Liver (tissue), 9 donors: ENCODE data around the gene GAS2L1. TPM values are rescaled to one million over a fixed set of nuclear protein-coding genes. Genes with fewer than 3 reads are reported as not detected.

Experiments used
- DNase-seq: peaks from one replicate; pipeline ENCODE4 v3.0.0-alpha.2; 2017; ENCODE audit warnings: low spot score
- H3K27ac ChIP-seq, 2 donors: one replicate each; pipeline ENCODE4 v1.7.0; 2013; ENCODE audit warnings: inconsistent platforms in 2 of 2, low read length in 2 of 2, control low read depth in 1 of 2, low read depth in 1 of 2, mild to moderate bottlenecking in 1 of 2
- H3K27me3 ChIP-seq, 4 donors: one replicate each; pipeline versions ENCODE4 v1.6.1 to v1.7.0; 2013; ENCODE audit warnings: low read length in 3 of 4, inconsistent platforms in 1 of 4, mild to moderate bottlenecking in 1 of 4, moderate library complexity in 1 of 4; ENCODE audit not compliant: control insufficient read depth in 4 of 4, insufficient read depth in 4 of 4
- H3K36me3 ChIP-seq, 4 donors: one replicate each; pipeline versions ENCODE4 v1.6.1 to v1.7.0; 2013; ENCODE audit warnings: low read length in 3 of 4, mild to moderate bottlenecking in 3 of 4, low read depth in 1 of 4, moderate library complexity in 1 of 4; ENCODE audit not compliant: control insufficient read depth in 4 of 4, insufficient read depth in 3 of 4
- H3K4me1 ChIP-seq, 4 donors: one replicate each; pipeline versions ENCODE4 v1.6.1 to v1.7.0; 2013; ENCODE audit warnings: low read length in 3 of 4, mild to moderate bottlenecking in 3 of 4, moderate library complexity in 1 of 4; ENCODE audit not compliant: control insufficient read depth in 4 of 4, insufficient read depth in 4 of 4
- H3K4me3 ChIP-seq, 3 donors: one replicate each; pipeline versions ENCODE4 v1.6.1 to v1.7.0; 2013; ENCODE audit warnings: low read length in 3 of 3, control low read depth in 1 of 3, low read depth in 1 of 3, mild to moderate bottlenecking in 1 of 3
- H3K9ac ChIP-seq, 2 donors: one replicate each; pipeline ENCODE4 v1.7.0; 2013; ENCODE audit warnings: low read length in 2 of 2, mild to moderate bottlenecking in 2 of 2, moderate library complexity in 2 of 2, control low read depth in 1 of 2, low read depth in 1 of 2
- H3K9me3 ChIP-seq, 4 donors: one replicate each; pipeline versions ENCODE4 v1.6.1 to v1.7.0; 2013; ENCODE audit warnings: low read length in 3 of 4; ENCODE audit not compliant: control insufficient read depth in 4 of 4
- ATF3 ChIP-seq: IDR thresholded peaks from 2 replicates; pipeline ENCODE4 v1.6.1; 2016; ENCODE audit warnings: antibody characterized with exemption
- EGR1 ChIP-seq, 2 donors: IDR thresholded peaks; 2 replicates each; pipeline ENCODE4 v1.6.1; 2016 to 2018; ENCODE audit warnings: antibody characterized with exemption in 2 of 2, low read depth in 2 of 2
- FOXA1 ChIP-seq: IDR thresholded peaks from 2 replicates; pipeline ENCODE4 v1.6.1; 2016; ENCODE audit warnings: antibody characterized with exemption
- FOXA2 ChIP-seq: IDR thresholded peaks from 2 replicates; pipeline ENCODE4 v1.6.1; 2016; ENCODE audit warnings: antibody characterized with exemption
- GABPA ChIP-seq, 2 donors: IDR thresholded peaks in 1 of 2; conservative IDR thresholded peaks in 1 of 2; 2 replicates each; pipeline ENCODE4 v1.6.1; 2016; ENCODE audit warnings: antibody characterized with exemption in 2 of 2, mild to moderate bottlenecking in 1 of 2, moderate library complexity in 1 of 2
- HNF4A ChIP-seq, 2 donors: conservative IDR thresholded peaks; 2 replicates each; pipeline ENCODE4 v1.6.1; 2016; ENCODE audit warnings: antibody characterized with exemption in 2 of 2, mild to moderate bottlenecking in 2 of 2
- HNF4G ChIP-seq: IDR thresholded peaks from 2 replicates; pipeline ENCODE4 v1.6.1; 2016; ENCODE audit warnings: antibody characterized with exemption
- JUND ChIP-seq, 2 donors: IDR thresholded peaks; 2 replicates each; pipeline ENCODE4 v1.6.1; 2016; ENCODE audit warnings: antibody characterized with exemption in 2 of 2
- MAX ChIP-seq: IDR thresholded peaks from 2 replicates; pipeline ENCODE4 v1.6.1; 2016; ENCODE audit warnings: antibody characterized with exemption
- NR2F2 ChIP-seq: IDR thresholded peaks from 2 replicates; pipeline ENCODE4 v1.6.1; 2016; ENCODE audit warnings: antibody characterized with exemption
- RXRA ChIP-seq, 2 donors: IDR thresholded peaks; 2 replicates each; pipeline ENCODE4 v1.6.1; 2017 to 2018; ENCODE audit warnings: antibody characterized with exemption in 2 of 2, mild to moderate bottlenecking in 1 of 2
- SP1 ChIP-seq: IDR thresholded peaks from 2 replicates; pipeline ENCODE4 v1.6.1; 2018; ENCODE audit warnings: antibody characterized with exemption, mild to moderate bottlenecking
- TAF1 ChIP-seq: conservative IDR thresholded peaks from 2 replicates; pipeline ENCODE4 v1.6.1; 2016; ENCODE audit warnings: antibody characterized with exemption, mild to moderate bottlenecking
- YY1 ChIP-seq: IDR thresholded peaks from 2 replicates; pipeline ENCODE4 v1.6.1; 2016; ENCODE audit warnings: antibody characterized with exemption, mild to moderate bottlenecking
- WGBS: extraction: QIAGEN DNeasy Blood & Tissue Kit; methylation state at CpG from one replicate; pipeline ENCODE4 v1.1.7; 2013; 5-methylcytosine and 5-hydroxymethylcytosine counted together
- polyA plus RNA-seq, 2 donors: library from polyadenylated mRNA; stranded (reverse) in 1 of 2; unstranded in 1 of 2; fragments of 200-250 nt in 1 of 2; fragments of >200 nt in 1 of 2; fragmentation: Nextera tagmentation in 1 of 2; extraction: Ambion mirVana in 1 of 2; gene quantifications; one replicate each; pipeline versions ENCODE4 v1.2.1 to v1.2.3, GENCODE V29; 2013 to 2015
- total RNA-seq, 2 donors: library from RNA; depleted of rRNA; stranded (reverse); fragments of >200 nt; gene quantifications; one replicate each; pipeline ENCODE4 v1.2.3, GENCODE V29; 2014
- TF ChIP-seq, protein P1 (sequence below): fragments of 150-350 bp; IDR thresholded peaks from 2 replicates; pipeline ENCODE4 v1.5.1; 2017; ENCODE audit warnings: improper control_type of control experiment, low read depth, low read length; ENCODE audit not compliant: missing input control
- TF ChIP-seq, protein P2 (sequence below): IDR thresholded peaks from 2 replicates; pipeline ENCODE4 v1.6.1; 2016; ENCODE audit warnings: antibody characterized with exemption
- TF ChIP-seq, protein P3 (sequence below): IDR thresholded peaks from 2 replicates; pipeline ENCODE4 v1.6.1; 2016; ENCODE audit warnings: antibody characterized with exemption, mild to moderate bottlenecking
- donor health status: healthy.
- donor health status: healthy.
- donor health status: healthy.
- donor health status: healthy.
- donor health status: healthy.

Gene GAS2L1
- total and polyA plus RNA-seq, 4 donors: 4.0 to 11.4 (median 8.9) TPM

GRCh38 chr22:29263791-29264276 lies 42.6 kb upstream of the GAS2L1 start:
- no peaks in the 10 kb centered on the region for H3K9me3 ChIP-seq
- WGBS: 87% methylated on average over 14 of the region's 14 CpGs
- H3K36me3 ChIP-seq: peaks cover 0 to 15% (median 3%) of the 10 kb centered on the region in 4 donors
- no peak overlapping the region for H3K9ac ChIP-seq
- no peak overlapping the region for H3K4me3 ChIP-seq
- no peak for TF ChIP-seq FOXA1
- TF ChIP-seq NR2F2: no peak
- no peak for TF ChIP-seq HNF4G
- no peak for TF ChIP-seq HNF4A (conservative IDR thresholded peaks at IDR 0.05)
- TF ChIP-seq ATF3: no peak
- no peak for TF ChIP-seq TAF1
- TF ChIP-seq GABPA (IDR thresholded peaks at IDR 0.05 in 1 of 2, conservative IDR thresholded peaks at IDR 0.05 in 1 of 2): no peak
- TF ChIP-seq YY1: no peak
- TF ChIP-seq FOXA2: no peak
- DNase-seq: no peak
- H3K27me3 ChIP-seq: no peaks in the 10 kb centered on the region
- H3K4me1 ChIP-seq: peaks cover 3 to 15% (median 8%) of the 10 kb centered on the region in 4 donors
- H3K27ac ChIP-seq: no peak overlapping the region

GRCh38 chr22:29265305-29265704 lies 41.1 kb upstream of the GAS2L1 start:
- Histone ChIP-seq H3K27me3 (no peaks in the 10 kb centered on the region), H3K4me1 (peaks cover 3 to 27% (median 19%) of the 10 kb centered on the region in 4 donors), H3K27ac (no peak overlapping the region), H3K9ac (no peak overlapping the region), H3K9me3 (no peaks in the 10 kb centered on the region), H3K4me3 (no peak overlapping the region), H3K36me3 (peaks cover 0 to 10% (median 1%) of the 10 kb centered on the region in 4 donors)
- DNase-seq: no peak
- TF ChIP-seq MAX: no peak
- TF ChIP-seq HNF4A (conservative IDR thresholded peaks at IDR 0.05): no peak
- 96% methylated on average over 7 of the region's 7 CpGs for WGBS

DNA sequence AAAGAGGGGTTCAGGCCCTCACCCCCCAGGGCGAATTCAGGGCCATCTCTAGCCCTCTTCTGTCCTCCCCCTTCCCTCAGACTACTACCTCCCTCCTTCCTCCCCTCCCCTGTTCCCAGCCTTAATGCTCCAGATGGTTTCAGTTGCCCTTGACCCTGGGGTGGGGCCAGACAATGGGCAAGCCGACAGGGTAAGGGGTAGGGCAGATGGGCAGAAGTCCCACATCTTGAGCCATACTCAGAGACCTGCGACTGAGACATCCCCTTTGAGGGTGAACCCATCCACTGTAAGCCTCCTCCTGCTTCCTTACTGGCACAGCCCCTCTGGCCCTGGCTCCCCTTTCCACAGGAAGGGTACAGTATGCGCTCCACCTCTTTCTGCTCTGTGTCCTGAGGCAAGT lies 40.5 kb upstream of the GAS2L1 start:
- no peak overlapping the region for H3K27ac ChIP-seq
- H3K9ac ChIP-seq: no peak overlapping the region

More for the DNA sequence above, 40.5 kb upstream of the GAS2L1 start:
- peaks cover 0 to 8% (median 1%) of the 10 kb centered on the region in 4 donors for H3K36me3 ChIP-seq
- 77% methylated on average over 4 of the region's 4 CpGs for WGBS
- no peak overlapping the region for H3K4me3 ChIP-seq
- H3K9me3 ChIP-seq: no peaks in the 10 kb centered on the region
- DNase-seq: no peak
- no peaks in the 10 kb centered on the region for H3K27me3 ChIP-seq
- peaks cover 3 to 33% (median 25%) of the 10 kb centered on the region in 4 donors for H3K4me1 ChIP-seq
- TF ChIP-seq RXRA (IDR thresholded peaks at IDR 0.05) (no peak), SP1 (no peak), MAX (no peak), FOXA1 (no peak), GABPA (IDR thresholded peaks at IDR 0.05 in 1 of 2, conservative IDR thresholded peaks at IDR 0.05 in 1 of 2) (no peak), TAF1 (no peak), JUND (IDR thresholded peaks at IDR 0.05) (no peak), YY1 (no peak), HNF4A (conservative IDR thresholded peaks at IDR 0.05) (no peak), NR2F2 (no peak), EGR1 (IDR thresholded peaks at IDR 0.05; ENCODE audit: low read depth in 2 of 2) (no peak), ATF3 (no peak)
- TF ChIP-seq, protein P1, sequence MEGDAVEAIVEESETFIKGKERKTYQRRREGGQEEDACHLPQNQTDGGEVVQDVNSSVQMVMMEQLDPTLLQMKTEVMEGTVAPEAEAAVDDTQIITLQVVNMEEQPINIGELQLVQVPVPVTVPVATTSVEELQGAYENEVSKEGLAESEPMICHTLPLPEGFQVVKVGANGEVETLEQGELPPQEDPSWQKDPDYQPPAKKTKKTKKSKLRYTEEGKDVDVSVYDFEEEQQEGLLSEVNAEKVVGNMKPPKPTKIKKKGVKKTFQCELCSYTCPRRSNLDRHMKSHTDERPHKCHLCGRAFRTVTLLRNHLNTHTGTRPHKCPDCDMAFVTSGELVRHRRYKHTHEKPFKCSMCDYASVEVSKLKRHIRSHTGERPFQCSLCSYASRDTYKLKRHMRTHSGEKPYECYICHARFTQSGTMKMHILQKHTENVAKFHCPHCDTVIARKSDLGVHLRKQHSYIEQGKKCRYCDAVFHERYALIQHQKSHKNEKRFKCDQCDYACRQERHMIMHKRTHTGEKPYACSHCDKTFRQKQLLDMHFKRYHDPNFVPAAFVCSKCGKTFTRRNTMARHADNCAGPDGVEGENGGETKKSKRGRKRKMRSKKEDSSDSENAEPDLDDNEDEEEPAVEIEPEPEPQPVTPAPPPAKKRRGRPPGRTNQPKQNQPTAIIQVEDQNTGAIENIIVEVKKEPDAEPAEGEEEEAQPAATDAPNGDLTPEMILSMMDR: no peak
- TF ChIP-seq, protein P2, sequence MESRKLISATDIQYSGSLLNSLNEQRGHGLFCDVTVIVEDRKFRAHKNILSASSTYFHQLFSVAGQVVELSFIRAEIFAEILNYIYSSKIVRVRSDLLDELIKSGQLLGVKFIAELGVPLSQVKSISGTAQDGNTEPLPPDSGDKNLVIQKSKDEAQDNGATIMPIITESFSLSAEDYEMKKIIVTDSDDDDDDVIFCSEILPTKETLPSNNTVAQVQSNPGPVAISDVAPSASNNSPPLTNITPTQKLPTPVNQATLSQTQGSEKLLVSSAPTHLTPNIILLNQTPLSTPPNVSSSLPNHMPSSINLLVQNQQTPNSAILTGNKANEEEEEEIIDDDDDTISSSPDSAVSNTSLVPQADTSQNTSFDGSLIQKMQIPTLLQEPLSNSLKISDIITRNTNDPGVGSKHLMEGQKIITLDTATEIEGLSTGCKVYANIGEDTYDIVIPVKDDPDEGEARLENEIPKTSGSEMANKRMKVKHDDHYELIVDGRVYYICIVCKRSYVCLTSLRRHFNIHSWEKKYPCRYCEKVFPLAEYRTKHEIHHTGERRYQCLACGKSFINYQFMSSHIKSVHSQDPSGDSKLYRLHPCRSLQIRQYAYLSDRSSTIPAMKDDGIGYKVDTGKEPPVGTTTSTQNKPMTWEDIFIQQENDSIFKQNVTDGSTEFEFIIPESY: no peak
- TF ChIP-seq, protein P3, sequence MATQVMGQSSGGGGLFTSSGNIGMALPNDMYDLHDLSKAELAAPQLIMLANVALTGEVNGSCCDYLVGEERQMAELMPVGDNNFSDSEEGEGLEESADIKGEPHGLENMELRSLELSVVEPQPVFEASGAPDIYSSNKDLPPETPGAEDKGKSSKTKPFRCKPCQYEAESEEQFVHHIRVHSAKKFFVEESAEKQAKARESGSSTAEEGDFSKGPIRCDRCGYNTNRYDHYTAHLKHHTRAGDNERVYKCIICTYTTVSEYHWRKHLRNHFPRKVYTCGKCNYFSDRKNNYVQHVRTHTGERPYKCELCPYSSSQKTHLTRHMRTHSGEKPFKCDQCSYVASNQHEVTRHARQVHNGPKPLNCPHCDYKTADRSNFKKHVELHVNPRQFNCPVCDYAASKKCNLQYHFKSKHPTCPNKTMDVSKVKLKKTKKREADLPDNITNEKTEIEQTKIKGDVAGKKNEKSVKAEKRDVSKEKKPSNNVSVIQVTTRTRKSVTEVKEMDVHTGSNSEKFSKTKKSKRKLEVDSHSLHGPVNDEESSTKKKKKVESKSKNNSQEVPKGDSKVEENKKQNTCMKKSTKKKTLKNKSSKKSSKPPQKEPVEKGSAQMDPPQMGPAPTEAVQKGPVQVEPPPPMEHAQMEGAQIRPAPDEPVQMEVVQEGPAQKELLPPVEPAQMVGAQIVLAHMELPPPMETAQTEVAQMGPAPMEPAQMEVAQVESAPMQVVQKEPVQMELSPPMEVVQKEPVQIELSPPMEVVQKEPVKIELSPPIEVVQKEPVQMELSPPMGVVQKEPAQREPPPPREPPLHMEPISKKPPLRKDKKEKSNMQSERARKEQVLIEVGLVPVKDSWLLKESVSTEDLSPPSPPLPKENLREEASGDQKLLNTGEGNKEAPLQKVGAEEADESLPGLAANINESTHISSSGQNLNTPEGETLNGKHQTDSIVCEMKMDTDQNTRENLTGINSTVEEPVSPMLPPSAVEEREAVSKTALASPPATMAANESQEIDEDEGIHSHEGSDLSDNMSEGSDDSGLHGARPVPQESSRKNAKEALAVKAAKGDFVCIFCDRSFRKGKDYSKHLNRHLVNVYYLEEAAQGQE: no peak
